ENCODE results near the gene CALD1.

The CALD1 gene

DNA sequence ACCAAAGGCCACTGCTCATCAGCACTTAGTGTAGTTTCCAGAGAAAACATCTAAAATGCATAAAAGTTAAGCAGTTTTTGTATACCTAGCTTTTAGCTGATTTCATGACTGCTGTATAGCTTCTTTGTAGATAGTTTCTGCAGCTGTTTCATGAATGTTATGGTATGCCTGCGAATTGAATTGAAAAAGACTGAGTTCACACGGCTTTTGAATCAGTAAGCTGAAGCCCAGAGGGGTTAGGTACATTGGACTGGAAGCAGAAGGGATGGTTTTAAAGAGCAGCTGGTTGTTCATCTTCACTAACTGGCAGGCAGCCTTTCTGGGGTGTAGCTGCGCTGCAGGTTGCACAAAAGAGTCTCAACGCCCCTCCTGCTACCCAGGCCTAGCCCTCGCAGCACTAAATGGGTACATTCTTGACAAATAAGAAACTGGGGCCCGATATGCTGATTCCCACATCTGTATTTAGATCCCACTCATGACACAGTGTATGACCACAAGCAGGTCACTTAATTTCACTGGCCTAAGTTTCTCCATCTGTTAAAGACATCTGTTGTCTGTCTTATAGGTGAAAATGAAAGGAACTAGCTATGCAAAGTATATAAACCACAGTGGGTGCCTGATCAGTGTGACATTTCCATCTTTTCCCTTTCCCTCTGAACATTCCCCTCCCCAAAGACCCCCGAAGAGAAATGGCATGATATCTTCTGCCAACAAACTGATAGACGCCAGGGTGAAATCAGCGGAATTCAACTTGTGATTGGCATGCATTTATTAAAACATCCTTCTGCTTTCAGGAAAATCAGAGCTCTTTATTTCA is 120.9 kb downstream of the CALD1 start:
- no peak for DNase-seq

DNA sequence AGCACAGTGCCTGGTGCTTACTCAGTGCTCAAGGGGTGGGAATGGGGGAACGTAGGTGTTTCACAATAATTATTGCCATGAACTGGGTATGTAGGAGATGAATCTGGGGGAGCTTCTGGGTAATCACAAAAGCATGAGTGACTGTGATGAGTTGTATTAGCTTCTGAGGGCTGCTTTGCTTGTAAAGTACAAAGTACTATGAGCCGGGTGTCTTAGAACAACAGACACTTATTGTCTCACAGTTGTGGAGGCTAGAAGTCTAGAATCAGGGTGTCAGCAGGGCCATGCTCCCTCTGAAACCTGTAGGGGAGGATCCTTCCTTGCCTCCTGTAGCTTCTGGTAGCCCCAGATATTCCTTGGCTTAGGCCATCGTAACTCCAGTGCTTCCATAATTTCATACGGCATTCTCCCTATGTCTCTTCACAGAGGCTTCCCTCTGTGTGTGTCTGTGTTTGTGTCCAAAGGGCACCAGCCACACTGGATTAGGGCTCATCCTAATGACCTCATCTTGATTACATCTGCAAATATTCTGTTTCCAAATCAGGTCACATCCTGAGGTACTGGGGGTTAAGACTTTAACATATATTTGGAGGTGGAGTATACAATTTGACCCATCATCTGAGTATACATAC is 122.1 kb downstream of the CALD1 start:
- no peak for DNase-seq

DNA sequence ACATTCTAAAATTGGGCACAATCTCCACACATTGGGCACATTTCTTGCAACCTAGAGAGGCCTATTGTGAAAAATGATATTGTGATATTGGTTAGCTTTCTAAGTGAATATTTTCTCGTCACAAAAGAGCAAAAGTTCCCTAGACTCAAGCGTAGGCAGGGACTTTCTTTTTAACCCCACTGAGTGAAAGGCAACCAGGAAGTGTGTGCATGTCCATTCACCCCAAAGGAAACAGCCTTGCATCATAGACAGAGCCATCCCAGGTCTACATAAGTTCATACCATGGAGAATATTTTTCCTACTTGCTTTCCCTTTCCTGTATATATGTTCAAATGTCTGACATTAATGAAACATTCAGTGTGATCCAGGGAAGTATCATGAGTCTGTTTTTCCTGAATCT is 122.6 kb downstream of the CALD1 start:
- no peak for DNase-seq

DNA sequence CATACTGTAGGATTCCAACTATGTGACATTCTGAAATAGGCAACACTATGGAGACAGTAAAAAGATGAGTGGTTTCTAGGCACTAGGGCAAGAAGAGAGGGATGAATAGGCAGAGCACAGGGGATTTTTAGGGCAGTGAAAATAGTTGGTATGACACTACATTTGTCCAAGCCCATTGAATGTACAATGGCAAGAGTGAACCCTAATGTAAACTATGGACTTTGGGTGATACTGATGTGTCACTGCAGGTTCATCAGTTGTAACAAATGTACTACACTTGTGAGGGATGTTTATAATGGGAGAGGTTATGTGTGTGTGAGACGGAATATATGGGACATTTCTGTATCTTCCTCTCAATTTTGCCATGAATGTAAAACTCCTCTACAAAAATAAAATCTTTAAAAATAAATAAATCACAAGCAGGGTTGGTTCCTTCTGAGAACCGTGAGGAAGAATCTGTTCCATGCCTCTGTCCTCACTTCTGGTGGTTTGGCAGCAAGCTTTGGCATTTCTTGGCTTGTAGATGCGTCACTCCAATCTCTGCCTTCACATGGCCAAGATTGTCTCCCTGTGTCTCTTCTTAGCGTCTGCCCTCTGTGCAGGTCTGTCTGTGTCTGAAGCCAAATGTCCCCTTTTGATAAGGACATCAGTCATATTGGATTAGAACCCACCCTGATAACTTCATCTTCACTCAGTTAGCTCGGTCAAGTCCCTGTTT is 123.8 kb downstream of the CALD1 start:
- no peak for DNase-seq

DNA sequence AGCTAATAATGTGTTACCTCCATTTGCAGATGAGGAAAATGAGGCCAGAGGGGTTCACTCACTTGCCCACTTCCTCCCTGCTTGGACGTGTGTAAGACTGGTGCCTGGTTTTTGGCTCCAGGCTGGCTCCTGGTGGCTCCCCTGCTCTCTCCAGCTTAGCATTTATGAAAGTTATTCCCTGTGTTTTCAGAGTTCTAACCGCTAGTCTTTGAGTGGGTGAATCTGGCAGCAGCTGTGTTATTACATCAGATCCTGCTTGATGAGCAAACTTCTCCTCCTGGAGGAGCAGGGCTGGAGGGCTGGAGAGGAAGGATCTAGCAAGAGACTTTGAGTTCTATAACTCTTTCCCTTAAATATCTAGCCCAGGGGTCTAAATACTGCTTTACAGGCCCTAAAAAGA is 125.9 kb downstream of the CALD1 start:
- no peak for DNase-seq

DNA sequence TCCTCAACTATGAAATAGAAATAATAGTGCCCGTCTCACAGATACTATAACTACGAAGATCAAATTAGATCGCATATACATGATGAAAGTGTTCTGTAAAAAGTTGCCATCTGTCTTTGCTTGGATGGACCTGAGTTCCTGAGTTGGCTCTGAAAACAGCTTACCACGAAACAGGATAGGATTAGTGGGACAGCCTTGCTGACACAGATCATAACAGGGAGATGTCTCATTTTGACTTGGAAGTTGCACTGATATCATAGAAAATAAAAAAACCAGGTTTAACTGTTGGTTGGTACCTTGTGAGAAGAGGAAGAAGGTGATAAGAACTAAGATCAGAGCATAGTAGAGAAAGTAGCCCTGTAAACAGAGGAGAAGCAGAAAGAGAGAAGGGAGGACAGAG is 127.6 kb downstream of the CALD1 start:
- no peak for DNase-seq

DNA sequence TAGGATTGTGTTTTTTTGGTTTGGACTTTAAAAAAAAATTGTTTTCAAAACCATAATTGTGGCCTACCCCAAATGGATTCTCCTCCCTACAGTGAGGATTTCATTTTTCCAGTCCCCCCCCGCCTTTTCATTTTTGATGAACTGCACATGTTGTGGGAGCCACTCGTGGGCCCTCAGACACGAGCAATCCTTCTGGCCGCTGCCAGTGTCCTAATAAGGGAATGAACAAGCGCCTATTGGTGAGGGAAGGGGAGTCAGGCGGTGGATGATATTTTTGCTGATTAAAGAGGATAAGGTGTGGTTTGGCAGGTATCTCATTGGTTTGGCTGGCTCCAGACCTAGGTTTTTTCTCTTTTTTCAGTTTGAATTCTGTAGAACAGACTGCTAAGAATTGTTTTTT is 128.2 kb downstream of the CALD1 start:
- DNase-seq = no peak

DNA sequence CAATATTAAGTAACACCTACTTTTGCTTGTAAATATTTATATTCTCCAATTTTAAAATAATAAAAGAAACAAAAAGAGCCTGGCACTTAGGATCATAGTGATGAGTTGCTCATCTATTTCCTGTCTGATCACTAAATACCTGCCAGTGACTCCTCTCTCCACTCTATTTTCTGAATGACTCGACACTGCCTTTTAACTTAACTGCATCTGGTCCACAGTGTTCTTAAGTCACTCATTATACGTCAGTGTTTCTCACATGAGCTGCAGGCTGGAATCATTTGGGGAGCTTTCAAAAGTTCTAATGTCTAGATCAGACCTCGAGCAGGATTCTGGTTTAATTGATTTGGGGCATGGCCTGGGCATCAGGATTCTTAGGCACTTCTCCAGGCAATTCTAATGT is 128.9 kb downstream of the CALD1 start:
- DNase-seq = no peak

DNA sequence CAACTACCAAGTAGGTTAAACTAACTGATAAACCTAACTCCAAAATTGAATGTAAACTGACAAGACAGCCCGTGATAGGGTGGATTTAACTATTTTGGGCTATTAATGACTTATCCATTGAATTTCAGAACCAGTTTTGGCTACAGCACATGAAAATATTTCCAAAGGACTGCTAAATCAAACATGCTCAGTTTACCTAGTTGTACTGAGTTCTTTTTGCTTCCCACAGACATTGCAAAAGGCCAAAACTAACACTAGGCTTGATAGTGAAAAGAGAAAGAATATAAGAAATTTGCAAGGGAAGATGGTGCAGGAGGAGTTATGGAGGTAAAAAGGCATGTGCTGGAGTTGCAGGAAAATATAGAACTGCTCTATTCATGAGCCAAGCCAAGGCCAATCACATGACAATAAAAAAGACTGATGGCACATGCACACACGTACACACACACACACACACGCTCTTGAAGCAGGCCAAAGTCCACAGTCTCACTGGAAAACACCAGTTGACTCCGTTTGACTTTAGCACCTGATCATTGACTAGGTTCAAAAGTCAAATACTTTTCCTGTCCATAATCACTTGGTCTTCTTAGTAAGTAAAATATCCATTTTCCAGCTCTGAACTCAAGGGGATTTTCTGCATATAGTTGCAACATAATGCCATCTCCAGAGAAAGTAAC is 130.9 kb downstream of the CALD1 start:
- DNase-seq = no peak

DNA sequence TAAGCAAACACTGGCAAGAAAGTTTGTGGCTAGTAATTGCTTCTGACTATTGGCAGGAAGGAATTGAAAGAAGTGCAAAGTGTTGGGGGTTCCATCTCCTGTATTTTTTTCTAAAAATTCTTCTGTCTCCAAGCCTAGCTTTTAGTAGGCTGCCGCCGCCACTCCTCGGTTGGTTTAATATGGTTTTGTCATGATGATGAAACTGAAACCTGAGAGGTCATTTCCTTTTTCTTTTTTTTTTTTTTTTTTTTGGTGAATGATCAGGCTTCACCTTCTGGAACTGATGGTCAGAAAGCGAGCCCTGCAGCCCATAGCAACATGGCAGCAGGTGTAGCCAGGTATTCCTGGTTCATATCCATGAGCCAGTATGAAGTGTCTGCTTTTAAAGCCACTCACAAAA is 131.5 kb downstream of the CALD1 start:
- no peak for DNase-seq

DNA sequence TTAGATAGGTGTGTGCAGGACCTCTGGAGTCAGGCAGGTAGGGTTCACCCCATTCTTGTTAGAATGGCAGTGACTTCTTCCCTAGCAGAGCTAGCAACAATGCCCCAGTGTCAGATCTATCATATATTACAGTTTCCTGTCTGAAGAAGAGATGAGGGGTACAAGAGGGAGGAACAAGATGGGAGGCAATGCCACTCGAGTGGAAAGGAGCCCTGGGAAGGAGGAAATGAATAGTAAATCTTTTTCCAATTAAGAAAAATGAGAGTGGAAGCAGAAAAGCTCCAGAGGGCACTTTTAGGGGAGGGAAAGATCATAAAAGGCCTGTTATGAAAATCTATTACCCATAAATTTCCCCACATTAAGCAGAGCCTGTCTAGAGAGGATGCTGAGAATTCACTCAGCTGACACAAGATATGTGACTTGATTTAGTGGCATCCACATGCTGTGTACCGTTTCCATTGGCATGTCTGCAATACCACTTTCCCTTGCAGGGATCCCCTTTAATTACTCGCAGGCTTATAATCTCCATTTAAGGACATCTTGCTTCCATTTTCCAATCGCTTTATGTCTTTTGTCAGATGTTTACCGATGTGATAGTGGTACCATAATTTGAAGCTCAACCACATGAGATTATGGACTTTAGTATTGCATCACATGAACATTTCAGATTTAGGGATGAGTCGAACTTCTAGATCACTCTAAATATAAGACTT is 136.9 kb downstream of the CALD1 start:
- DNase-seq = no peak

DNA sequence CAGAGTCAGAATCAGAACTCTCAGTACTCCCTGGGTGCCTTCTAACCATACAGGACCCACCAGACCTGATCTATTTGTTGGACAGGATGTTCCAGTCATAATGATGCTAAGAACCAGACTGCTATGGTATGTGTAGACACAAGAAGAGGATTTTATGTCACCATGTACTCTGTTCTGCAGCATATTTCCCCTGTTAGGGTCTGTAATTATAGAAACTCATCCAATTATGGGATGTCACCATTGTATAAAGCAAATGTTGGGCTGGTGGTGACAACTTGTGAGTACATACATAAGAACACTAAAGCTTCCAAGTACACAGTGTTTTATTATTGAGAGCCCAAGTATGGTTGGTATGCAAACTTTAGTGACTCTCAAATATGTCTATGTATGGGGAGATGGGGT is 139.8 kb downstream of the CALD1 start:
- no peak for DNase-seq

DNA sequence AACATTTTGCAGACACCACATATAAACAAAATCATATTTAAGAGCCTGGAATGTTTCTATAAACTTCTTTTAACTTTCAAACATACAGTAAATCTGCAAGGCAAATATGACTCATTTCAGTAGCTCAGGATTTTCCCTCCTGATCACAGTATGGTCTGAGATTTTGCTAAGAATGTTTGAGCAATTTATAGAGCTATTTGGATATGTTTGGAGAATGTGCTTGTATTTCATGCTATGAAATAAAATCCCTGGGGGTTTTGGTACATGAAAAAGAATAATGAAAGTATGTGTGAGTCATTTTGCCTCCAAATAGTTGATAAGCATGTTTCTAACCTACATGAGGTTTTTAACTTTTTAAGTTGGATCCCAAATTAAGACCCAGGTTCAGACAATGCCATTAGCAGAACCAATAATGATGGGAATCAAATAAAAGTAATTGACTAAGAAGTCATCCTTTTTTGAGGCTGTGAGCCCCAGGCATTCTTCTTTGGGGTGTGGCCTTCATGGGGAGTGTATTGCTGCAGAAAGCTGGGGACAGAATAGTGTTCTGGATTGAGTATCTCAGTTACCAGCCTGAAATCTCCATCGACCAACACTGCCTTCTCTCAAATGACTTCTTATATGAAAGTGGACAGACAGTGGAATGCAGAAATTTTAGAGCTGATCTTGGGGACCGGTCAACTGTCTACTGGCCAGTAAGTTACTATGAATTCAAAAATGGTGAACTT is 140.8 kb downstream of the CALD1 start:
- no peak for DNase-seq

DNA sequence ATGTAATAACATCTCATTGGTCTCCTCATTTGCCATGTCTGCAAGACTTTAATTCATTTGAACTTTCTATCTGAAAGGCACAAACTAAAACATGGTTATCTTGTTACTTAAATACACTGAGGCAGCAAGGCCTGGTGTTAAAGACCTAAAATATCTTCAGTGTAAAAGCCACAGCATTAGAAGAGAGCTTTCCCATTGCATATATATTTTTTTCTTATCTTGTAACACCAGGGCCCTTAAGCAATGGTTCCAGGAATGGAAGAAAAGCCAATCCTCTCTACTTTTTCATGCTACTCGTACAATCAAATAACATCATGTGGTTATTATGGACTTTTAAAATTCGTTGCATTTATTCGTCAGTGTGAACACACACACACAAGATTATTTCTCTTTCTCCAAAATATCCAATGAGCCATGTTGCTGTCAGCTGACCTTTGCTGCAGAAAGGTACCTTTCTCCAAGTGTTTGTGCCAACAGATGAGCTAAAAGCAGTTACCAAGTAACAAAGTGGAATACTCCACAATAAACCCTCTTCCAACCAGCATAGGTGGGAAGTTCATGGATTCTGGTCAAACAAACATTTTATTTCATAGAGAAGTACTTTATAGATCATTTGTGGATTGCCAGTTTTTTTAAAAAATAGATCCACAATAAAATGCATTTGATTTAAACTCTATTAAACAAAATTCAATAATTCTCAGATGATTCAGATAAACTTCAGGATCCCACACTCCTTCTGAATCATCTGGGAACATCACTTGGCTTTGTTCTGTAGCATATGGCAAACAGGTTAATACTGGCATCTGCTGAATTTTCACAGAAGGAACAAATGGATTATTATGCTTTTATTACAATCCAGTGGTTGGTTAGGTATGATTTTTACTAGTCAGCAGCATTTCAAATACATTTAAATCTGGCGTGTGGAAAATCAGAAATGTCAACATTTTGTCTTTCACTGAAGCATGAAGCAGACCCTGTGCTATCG is 143.6 kb downstream of the CALD1 start:
- no peak for DNase-seq

DNA sequence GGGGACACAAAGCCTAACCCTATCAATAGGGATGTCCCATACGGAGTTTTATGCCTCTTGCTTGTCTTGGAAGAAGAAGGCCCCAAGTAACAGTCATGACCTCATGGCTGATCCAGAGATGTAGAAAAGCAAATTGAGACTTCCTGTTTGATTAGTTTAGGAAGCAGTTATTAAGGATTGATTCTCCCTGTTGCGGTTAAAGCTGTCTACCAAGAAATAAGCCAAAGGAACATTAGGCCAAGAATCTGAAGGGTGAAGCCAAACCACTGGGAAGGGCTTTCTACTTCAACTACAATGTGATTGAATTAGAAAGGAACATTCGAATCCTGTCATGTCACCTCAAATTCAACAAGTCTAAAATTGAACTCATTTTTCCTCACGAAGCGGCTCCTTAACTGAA is 146.3 kb downstream of the CALD1 start:
- no peak for DNase-seq

DNA sequence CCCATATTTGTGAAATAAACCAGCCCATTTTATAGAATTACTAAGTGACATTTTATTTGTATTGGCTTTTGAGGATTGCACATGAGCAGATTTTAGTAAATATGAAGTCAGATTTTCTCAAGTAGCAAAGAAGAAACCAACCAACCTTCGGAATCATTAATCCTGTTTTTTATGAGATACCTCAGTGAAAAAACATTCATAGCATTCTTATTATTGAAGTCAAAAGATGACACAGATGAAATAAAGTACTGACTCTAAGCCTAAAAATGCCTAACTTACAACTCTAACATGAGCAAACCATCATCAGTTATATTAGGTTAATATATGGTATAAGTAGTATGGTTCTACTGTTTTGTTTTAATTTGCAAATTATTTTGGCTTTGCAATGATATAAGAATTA is 147.0 kb downstream of the CALD1 start:
- DNase-seq = no peak

DNA sequence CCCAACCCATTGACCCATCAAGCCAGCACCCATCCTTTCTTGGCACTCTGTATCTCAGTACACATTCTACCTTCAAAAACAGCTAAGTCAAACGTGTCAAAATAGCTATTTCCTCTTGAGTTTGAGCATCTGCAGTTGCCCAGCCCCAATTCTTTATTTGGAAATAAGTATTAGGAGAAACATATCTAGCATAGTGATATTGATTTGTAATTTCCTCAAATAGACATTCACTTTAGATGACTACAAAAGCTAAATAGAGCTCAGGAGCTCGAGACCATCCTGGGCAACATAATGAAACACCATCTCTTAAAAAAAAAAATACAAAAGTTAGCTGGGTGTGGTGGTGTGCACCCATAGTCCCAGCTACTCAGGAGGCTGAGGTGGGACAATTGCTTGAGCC is 147.6 kb downstream of the CALD1 start:
- DNase-seq = no peak

DNA sequence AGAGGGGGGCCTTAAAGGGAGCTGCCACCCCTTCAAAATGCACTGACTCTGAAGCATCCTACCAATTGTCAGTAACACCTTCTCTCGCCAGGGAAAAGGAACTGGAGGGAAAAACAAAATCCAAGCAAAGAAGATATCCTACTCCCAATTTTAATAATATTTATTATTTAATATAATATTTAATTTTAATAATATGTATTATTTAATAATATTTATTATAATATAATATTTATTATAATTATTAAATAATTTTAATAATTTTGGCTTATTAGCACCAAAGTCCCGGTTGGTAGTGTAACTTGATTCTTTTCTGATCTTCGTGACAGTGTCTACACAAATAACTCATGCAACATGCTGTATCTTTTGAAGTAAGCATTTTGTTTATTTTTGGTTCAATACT is 148.3 kb downstream of the CALD1 start:
- DNase-seq = no peak

DNA sequence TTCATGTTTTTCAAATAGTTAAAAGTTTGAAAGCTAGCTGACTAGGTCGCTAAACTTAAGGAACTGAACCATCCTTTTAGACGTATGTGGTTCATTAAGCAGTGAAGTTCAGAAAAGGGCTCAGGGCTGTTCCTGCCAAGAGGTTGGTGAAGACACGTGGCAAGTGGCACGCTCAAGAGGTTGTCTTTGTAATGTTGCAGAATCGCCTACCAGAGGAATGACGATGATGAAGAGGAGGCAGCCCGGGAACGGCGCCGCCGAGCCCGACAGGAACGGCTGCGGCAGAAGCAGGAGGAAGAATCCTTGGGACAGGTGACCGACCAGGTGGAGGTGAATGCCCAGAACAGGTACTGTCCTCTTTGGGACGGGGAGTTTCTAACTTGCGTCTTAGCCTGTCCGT is 149.1 kb downstream of the CALD1 start:
- DNase-seq = no peak

DNA sequence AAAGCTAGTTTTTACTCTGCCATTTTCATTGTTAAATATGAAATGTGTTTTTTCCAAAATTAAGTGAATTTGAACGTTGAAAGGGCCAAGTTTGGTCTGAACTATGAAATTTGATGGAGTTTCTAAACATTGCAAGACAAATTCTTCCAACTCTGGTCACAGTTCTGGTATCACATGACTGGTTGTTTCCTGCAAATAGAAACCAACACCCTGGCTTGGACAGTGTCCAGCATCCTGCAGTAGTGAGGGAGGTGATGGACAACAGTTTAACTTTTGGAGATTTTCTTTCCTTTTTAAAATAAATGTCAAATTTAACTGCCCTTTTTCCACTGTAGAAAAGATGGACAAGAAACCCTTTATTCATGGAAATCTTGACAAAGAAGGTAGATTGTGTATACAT is 152.1 kb downstream of the CALD1 start:
- no peak for DNase-seq

Data from stimulated activated naive CD4-positive, alpha-beta T cell treated with Interleukin-2 at 50 U/mL for 16 hours (primary cell).